CD14-positive monocyte (primary cell): ENCODE measurements around the gene GINS2. TPM values are rescaled to one million over a fixed set of nuclear protein-coding genes. Genes with fewer than 3 reads are reported as not detected.

ENCODE experiments used
- DNase-seq, 3 donors: peaks; one replicate each; pipeline ENCODE4 v3.0.0-alpha.2; 2011 to 2022
- H2AFZ ChIP-seq: 2 replicates; pipeline ENCODE4 v1.6.0; 2012; ENCODE audit warnings: mild to moderate bottlenecking, low read depth, low read length, inconsistent platforms; ENCODE audit not compliant: insufficient read depth, poor library complexity, severe bottlenecking
- H3K27ac ChIP-seq, 2 donors: 1 replicate in 1 of 2; 2 replicates in 1 of 2; pipeline ENCODE4 v1.5.1; 2012 to 2013; ENCODE audit warnings: low read length in 2 of 2, control low read depth in 1 of 2, inconsistent platforms in 1 of 2, low read depth in 1 of 2, mild to moderate bottlenecking in 1 of 2
- H3K27me3 ChIP-seq, 2 donors: one replicate each; pipeline versions ENCODE4 v1.6.0 to v1.6.1; 2011 to 2013; ENCODE audit warnings: low read length in 2 of 2; ENCODE audit not compliant: control insufficient read depth in 2 of 2, insufficient read depth in 2 of 2
- H3K36me3 ChIP-seq, 2 donors: replicated peaks in 1 of 2; 1 replicate in 1 of 2; 2 replicates in 1 of 2; pipeline versions ENCODE4 v1.5.1 to v1.6.1; 2012 to 2013; ENCODE audit warnings: low read length in 2 of 2, control low read depth in 1 of 2, inconsistent platforms in 1 of 2, mild to moderate bottlenecking in 1 of 2; ENCODE audit not compliant: insufficient read depth in 2 of 2, control insufficient read depth in 1 of 2
- H3K4me1 ChIP-seq, 2 donors: 1 replicate in 1 of 2; 2 replicates in 1 of 2; pipeline versions ENCODE4 v1.5.1 to v1.6.1; 2012 to 2013; ENCODE audit warnings: low read length in 2 of 2, control low read depth in 1 of 2, inconsistent platforms in 1 of 2, mild to moderate bottlenecking in 1 of 2, moderate library complexity in 1 of 2; ENCODE audit not compliant: insufficient read depth in 2 of 2, control insufficient read depth in 1 of 2
- H3K4me2 ChIP-seq: replicated peaks from 2 replicates; pipeline ENCODE3; 2012; ENCODE audit warnings: low read length, moderate library complexity, mild to moderate bottlenecking; ENCODE audit not compliant: poor library complexity, severe bottlenecking; ENCODE audit errors: extremely low read depth
- H3K4me3 ChIP-seq, 3 experiments: fragments of 200-600 bp in 1 of 3; sonication (generic) in 1 of 3; replicated peaks in 1 of 3; 1 replicate in 2 of 3; 2 replicates in 1 of 3; pipeline ENCODE4 v1.5.1; 2011 to 2013; ENCODE audit warnings: low read length in 3 of 3, mild to moderate bottlenecking in 3 of 3, control low read depth in 2 of 3, low read depth in 2 of 3, inconsistent platforms in 1 of 3, moderate library complexity in 1 of 3
- H3K79me2 ChIP-seq: 2 replicates; pipeline ENCODE4 v1.6.0; 2012; ENCODE audit warnings: mild to moderate bottlenecking, control low read depth, inconsistent platforms, low read length, moderate library complexity; ENCODE audit not compliant: insufficient read depth
- H3K9ac ChIP-seq: 2 replicates; pipeline ENCODE4 v1.6.0; 2017; ENCODE audit warnings: low read length, mild to moderate bottlenecking; ENCODE audit not compliant: insufficient read depth, poor library complexity, severe bottlenecking
- H3K9me3 ChIP-seq, 2 donors: replicated peaks in 1 of 2; 1 replicate in 1 of 2; 2 replicates in 1 of 2; pipeline versions ENCODE4 v1.5.1 to v1.6.1; 2012 to 2013; ENCODE audit warnings: low read length in 2 of 2, control low read depth in 1 of 2; ENCODE audit not compliant: control insufficient read depth in 1 of 2, insufficient read depth in 1 of 2
- H4K20me1 ChIP-seq: 2 replicates; pipeline ENCODE4 v1.6.0; 2012; ENCODE audit warnings: mild to moderate bottlenecking, low read length, control low read depth, moderate library complexity; ENCODE audit not compliant: insufficient read depth
- H3K27ac Mint-ChIP-seq, 7 donors: one replicate each; pipeline ENCODE4 v1.8.0; 2020; ENCODE audit warnings: mild to moderate bottlenecking in 7 of 7, mixed read lengths in 7 of 7, moderate library complexity in 6 of 7, inconsistent platforms in 2 of 7
- H3K27me3 Mint-ChIP-seq, 3 donors: one replicate each; pipeline ENCODE4 v1.8.0; 2021 to 2022; ENCODE audit warnings: low read depth in 3 of 3, mild to moderate bottlenecking in 3 of 3, mixed read lengths in 3 of 3, moderate library complexity in 3 of 3, inconsistent platforms in 1 of 3
- H3K36me3 Mint-ChIP-seq, 2 donors: one replicate each; pipeline ENCODE4 v1.8.0; 2020; ENCODE audit warnings: mixed read lengths in 2 of 2, inconsistent platforms in 1 of 2, mild to moderate bottlenecking in 1 of 2
- H3K4me1 Mint-ChIP-seq: one replicate; pipeline ENCODE4 v1.8.0; 2020; ENCODE audit warnings: mild to moderate bottlenecking, mixed read lengths
- H3K4me3 Mint-ChIP-seq, 2 donors: one replicate each; pipeline ENCODE4 v1.8.0; 2020; ENCODE audit warnings: mild to moderate bottlenecking in 2 of 2, mixed read lengths in 2 of 2, moderate library complexity in 1 of 2
- H3K9me3 Mint-ChIP-seq, 7 donors: one replicate each; pipeline ENCODE4 v1.8.0; 2020 to 2022; ENCODE audit warnings: mixed read lengths in 7 of 7, mild to moderate bottlenecking in 6 of 7, moderate library complexity in 6 of 7, inconsistent platforms in 2 of 7
- whole genome bisulfite sequencing: methylation state at CpG from one replicate; pipeline ENCODE4 v1.1.5; 2013; ENCODE audit warnings: missing lambda C conversion rate; ENCODE audit not compliant: insufficient coverage; 5-methylcytosine and 5-hydroxymethylcytosine counted together
- intact Hi-C, 2 donors: fragments of 100-400 bp; cut with micrococcal nuclease; formaldehyde crosslinking; loops; one replicate each; pipeline versions ENCODE4 v1.15.0 to v1.15.1; 2023
- polyA plus RNA-seq, 3 donors: library from polyadenylated mRNA; depleted of rRNA in 1 of 3; unstranded in 2 of 3; stranded (reverse) in 1 of 3; fragments of 300-500 nt in 2 of 3; fragments of >200 nt in 1 of 3; fragmentation: Illumina TruSeq in 2 of 3; gene quantifications; 1 replicate in 2 of 3; 2 replicates in 1 of 3; pipeline ENCODE4 v1.2.3, GENCODE V29; 2012 to 2021
- TF ChIP-seq, protein P1 (sequence below): fragments of 200-600 bp; IDR thresholded peaks from one replicate; pipeline ENCODE4 v1.8.0; 2022; ENCODE audit warnings: antibody characterized with exemption, mild to moderate bottlenecking

Gene GINS2
- polyA plus RNA-seq, 3 donors, result 0.13 to 0.28 TPM; not detected in 1

DNA sequence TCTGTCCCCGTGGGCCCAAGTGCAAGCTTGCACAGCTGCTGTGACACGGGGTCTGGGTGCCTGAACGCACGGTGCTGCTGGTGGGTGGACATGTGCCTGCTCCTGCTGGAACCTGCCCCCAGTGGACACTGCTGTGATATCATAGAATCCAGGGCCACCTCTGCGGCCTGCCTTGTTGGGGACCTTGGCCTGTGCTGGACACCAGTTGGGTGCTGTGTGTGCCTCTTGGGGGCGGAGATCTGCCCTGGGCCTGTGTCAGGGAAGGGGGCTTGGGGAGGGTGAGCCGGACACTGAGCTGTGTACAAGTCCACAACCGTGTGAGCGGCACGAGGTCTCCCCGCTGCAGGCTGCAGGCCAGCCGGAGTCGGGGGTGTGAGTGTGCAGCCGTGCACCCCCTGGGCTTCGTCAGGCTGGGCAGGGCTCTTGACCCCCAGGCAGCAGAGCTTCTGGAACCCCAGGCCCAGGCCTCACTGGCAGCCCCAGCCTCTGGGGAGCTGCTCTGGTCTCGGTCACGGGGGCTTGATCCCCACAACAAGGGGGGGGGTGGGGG, 42.3 kb downstream of the GINS2 start:
- no peaks in the 10 kb centered on the region for H3K9me3 ChIP-seq
- peaks cover 92% of the 10 kb centered on the region for H4K20me1 ChIP-seq
- no peak overlapping the region for H2AFZ ChIP-seq
- no peak overlapping the region for H3K9ac ChIP-seq
- peaks cover 29% of the 10 kb centered on the region for H3K4me1 Mint-ChIP-seq
- no peak overlapping the region for H3K27ac ChIP-seq
- peaks cover 0 to 1% (median 0%) of the 10 kb centered on the region in 7 donors for H3K9me3 Mint-ChIP-seq
- no peak for DNase-seq
- H3K27me3 ChIP-seq, result no peaks in the 10 kb centered on the region
- 96% methylated on average over 15 of the region's 17 CpGs for WGBS
- no peak overlapping the region for H3K4me2 ChIP-seq
- H3K36me3 Mint-ChIP-seq, result peaks cover 13 to 47% of the 10 kb centered on the region in 2 donors
- intact Hi-C loops, result no loop called here
- H3K4me3 ChIP-seq, result no peak overlapping the region
- H3K27me3 Mint-ChIP-seq, result no peaks in the 10 kb centered on the region
- peak overlapping the region in 1 of 7 donors; percentile 12 for H3K27ac Mint-ChIP-seq
- H3K79me2 ChIP-seq, result peaks cover 52% of the 10 kb centered on the region
- TF ChIP-seq, protein P1, sequence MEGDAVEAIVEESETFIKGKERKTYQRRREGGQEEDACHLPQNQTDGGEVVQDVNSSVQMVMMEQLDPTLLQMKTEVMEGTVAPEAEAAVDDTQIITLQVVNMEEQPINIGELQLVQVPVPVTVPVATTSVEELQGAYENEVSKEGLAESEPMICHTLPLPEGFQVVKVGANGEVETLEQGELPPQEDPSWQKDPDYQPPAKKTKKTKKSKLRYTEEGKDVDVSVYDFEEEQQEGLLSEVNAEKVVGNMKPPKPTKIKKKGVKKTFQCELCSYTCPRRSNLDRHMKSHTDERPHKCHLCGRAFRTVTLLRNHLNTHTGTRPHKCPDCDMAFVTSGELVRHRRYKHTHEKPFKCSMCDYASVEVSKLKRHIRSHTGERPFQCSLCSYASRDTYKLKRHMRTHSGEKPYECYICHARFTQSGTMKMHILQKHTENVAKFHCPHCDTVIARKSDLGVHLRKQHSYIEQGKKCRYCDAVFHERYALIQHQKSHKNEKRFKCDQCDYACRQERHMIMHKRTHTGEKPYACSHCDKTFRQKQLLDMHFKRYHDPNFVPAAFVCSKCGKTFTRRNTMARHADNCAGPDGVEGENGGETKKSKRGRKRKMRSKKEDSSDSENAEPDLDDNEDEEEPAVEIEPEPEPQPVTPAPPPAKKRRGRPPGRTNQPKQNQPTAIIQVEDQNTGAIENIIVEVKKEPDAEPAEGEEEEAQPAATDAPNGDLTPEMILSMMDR, result no peak
- H3K4me3 Mint-ChIP-seq, result peak overlapping the region in 1 of 2 donors; percentile 31
- peaks cover 28% of the 10 kb centered on the region in 2 donors for H3K4me1 ChIP-seq
- H3K36me3 ChIP-seq, result peaks cover 29 to 45% of the 10 kb centered on the region in 2 donors

DNA sequence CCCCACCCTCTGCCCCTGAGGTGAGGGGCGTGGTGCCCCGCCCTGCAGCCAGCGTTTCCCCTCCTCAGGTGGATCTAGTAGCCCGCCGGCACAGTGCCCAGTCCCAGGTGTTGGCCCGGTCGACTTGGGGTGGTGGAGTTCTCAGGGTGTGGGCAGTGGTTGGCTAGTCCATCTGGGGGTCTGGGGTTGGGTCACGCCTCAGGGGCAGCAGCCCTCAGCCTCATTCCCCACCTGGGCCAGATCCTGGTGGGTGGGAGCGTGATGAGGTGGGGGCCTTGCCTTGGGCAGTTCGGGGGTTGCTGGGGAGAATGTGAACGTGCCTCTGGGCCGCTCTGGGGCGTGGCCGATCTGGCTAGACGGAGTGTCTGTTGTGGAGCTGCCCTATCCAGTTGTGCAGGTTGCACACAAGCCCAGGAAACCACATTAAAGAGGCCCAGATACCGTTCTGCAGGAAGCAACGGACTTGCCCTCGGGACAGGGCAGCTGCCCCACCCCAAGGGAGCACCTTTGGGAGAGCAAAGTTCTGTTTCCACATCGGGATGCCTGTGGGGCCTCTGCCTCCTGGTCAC, 43.6 kb downstream of the GINS2 start:
- H3K36me3 Mint-ChIP-seq, result peaks cover 15 to 49% of the 10 kb centered on the region in 2 donors
- H3K9me3 Mint-ChIP-seq, result peaks cover 0 to 1% (median 0%) of the 10 kb centered on the region in 7 donors
- Histone ChIP-seq H3K36me3 (peaks cover 30 to 48% of the 10 kb centered on the region in 2 donors), H3K4me1 (peaks cover 31 to 32% of the 10 kb centered on the region in 2 donors), H2AFZ (no peak overlapping the region), H3K4me2 (no peak overlapping the region), H3K79me2 (peaks cover 61% of the 10 kb centered on the region), H4K20me1 (peaks cover 97% of the 10 kb centered on the region), H3K27me3 (no peaks in the 10 kb centered on the region), H3K9ac (no peak overlapping the region), H3K27ac (no peak overlapping the region), H3K4me3 (no peak overlapping the region), H3K9me3 (no peaks in the 10 kb centered on the region)
- 75% methylated on average over 14 of the region's 19 CpGs for WGBS
- H3K4me1 Mint-ChIP-seq, result peaks cover 34% of the 10 kb centered on the region
- intact Hi-C loops, result no loop called here
- no peak overlapping the region for H3K4me3 Mint-ChIP-seq
- TF ChIP-seq, protein P1, result no peak
- peak overlapping the region in 1 of 7 donors; percentile 7 for H3K27ac Mint-ChIP-seq
- no peak for DNase-seq
- H3K27me3 Mint-ChIP-seq, result no peaks in the 10 kb centered on the region
